Measurements from ENCODE around the gene DAPK2.

DAPK2 gene

DNA sequence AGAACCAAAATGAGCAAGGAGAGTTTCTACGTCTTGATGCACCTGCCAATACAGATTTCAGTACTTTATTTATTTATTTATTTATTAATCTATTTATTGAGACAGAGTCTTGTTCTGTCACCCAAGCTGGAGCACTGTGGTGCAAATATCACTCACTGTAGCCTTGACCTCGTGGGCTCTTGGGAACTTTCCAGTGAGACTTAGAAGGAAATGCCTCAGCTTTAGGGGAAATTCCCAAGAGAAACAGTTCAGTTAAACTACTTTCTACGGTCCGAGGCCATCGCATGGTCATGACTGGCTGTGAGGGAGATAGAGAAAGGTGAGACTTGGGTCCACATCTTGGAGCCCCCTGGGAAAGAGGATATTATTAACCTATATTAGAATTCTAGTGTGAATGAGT lies 165.5 kb downstream of the DAPK2 start:
- DNase-seq (ENCODE audit: low read depth, low spot score): no peak

DNA sequence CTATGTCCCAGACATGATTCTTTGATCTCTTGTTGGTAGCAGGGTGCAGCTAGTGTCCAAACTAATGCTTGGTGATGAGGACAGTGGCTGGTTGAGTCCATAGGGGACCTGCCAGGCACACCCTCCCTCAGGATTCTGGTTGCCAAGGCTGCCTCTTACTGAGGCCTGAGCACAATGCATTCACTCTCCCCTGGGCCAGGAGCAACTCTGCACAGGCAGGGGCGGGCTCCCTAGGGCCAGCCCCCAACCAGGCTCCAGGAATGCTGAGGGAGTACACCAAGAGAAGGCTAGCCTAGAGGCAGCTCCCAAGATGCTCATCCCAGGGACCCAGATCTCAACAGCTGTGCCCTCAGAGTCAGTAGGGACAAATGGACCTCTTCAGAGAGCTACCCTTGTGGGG lies 166.3 kb downstream of the DAPK2 start:
- no peak for DNase-seq (ENCODE audit: low read depth, low spot score)
- no peak overlapping the region for H3K27ac ChIP-seq

More for the DNA sequence above, 165.5 kb downstream of the DAPK2 start:
- H3K27ac ChIP-seq: no peak overlapping the region

DNA sequence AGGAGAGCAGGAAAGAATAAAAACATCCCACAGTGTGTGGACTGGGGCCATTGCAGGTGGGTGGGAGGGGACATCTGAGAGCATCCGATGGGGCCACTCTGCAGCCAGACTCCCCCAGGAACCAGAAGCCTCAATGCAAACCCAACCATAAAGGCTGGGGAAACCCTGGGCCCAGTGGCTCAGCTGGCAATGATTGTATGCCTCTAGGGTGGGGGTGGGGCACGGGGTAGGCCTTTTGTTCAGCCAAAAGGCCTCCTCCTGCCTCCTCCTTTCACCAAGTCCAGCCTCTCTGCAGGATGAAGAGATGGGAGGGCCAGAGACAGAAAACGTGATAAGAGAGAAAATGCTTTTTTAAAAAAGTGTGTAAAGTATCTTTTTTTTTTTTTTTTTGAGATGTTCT lies 167.1 kb downstream of the DAPK2 start:
- DNase-seq (ENCODE audit: low read depth, low spot score): no peak
- H3K27ac ChIP-seq: no peak overlapping the region

DNA sequence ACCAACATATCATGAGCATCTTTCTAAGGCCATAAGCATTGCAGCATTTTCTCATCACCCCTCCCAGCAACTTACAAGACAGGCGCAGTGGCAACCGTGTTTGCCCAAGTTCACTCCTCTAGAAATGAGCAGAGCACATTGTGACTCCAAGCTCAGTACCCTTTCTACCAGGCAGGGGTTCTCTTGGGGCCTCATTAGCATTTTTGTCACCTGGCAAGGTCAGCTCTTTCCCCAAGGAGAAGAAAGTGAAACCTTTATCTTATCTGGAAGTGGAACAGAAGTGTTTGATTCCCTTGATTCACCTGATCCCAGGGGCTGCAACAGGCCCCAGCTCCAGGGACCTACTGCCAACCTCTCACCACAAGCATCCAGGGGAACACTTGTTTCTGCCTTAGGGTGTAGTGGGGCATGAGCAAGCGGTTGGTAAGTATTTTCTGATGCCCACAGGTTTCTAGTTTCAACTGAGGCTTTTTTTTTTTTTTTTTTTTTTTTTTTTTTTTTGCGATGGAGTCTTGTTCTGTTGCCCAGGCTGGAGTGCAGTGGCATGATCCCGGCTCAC lies 168.5 kb downstream of the DAPK2 start:
- no peak for DNase-seq (ENCODE audit: low read depth, low spot score)

DNA sequence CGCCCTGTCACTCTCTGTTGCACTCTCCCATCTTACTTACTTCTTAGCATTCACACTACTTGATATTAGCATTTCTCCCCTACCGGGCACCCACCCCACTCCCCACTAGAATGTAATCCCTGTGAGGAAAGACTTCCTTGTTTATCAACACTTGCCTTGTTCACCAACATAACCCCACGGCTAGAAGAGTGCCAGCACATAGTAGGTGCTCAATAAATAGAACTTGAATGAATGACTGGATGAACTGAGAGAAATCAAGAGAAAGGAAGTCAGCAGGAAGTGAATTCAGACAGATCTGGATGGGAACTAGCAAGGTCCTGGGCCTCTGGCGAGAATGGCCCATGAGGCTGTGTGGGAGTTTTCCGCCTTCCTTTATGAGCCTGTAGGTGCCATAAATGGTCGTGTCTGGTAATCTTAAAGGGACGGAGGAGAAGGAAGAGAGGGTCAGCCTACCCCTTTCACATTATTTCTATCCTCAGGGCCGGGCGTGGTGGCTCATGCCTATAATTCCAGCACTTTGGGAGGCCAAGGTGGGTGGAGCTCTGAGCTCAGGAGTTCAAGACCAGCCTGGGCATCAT lies 170.1 kb downstream of the DAPK2 start:
- no peak overlapping the region for H3K27ac ChIP-seq
- no peak for DNase-seq (ENCODE audit: low read depth, low spot score)

More for the DNA sequence above, 168.5 kb downstream of the DAPK2 start:
- no peak overlapping the region for H3K27ac ChIP-seq

DNA sequence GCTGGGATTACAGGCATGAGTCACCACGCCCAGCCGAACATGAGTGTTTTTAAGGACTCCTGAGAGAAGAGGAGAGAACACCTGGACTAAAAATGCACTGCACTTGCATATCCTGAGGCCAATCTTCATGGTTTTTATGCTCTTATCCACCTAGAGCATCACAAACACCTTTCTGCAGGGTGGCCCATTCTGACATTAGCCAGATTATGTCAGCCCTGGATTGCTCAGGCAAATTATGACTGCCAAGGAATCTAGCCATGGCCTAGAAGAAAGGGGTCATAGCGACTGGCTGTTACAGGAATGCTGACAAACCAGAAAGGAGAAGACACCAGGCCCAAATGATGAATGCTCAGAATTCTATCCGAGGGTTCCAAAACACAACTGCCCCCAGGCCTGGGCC lies 171.7 kb downstream of the DAPK2 start:
- no peak for DNase-seq (ENCODE audit: low read depth, low spot score)
- no peak overlapping the region for H3K27ac ChIP-seq

DNA sequence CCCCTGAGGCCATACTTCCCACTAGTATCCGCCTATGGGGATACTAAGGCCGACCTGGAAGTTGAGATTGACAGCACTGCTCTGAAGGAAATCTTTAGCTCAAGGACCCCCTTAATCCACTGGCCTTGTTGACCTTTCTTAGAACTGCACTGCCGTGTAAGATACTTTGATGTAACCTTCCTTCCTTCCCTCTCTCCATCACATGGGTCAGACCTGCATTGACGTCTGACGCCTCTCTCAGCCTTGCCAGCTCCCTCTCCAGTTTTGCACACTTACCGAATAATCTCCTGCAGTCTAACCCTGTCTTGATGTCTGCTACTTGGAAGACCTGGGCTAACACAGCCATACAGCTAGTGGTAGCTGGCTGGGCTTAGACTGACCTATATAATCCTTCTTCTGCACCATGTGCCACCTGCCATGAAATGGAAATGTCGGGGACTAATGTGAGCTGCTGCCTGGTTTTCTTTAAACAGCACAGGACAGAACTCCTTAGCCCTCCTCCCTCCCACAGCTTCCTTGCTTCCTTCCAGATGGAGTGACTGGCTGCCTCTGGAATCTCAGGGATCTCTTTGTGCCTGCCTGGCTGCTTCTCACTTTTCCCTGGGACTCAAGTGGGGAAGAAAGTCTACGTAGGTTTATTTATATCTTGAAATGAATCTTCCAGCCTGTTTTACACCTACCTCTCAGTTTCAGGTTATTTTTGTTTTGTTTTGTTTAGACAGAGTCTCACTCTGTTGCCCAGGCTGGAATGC lies 173.3 kb downstream of the DAPK2 start:
- no peak overlapping the region for H3K27ac ChIP-seq
- DNase-seq (ENCODE audit: low read depth, low spot score): no peak

DNA sequence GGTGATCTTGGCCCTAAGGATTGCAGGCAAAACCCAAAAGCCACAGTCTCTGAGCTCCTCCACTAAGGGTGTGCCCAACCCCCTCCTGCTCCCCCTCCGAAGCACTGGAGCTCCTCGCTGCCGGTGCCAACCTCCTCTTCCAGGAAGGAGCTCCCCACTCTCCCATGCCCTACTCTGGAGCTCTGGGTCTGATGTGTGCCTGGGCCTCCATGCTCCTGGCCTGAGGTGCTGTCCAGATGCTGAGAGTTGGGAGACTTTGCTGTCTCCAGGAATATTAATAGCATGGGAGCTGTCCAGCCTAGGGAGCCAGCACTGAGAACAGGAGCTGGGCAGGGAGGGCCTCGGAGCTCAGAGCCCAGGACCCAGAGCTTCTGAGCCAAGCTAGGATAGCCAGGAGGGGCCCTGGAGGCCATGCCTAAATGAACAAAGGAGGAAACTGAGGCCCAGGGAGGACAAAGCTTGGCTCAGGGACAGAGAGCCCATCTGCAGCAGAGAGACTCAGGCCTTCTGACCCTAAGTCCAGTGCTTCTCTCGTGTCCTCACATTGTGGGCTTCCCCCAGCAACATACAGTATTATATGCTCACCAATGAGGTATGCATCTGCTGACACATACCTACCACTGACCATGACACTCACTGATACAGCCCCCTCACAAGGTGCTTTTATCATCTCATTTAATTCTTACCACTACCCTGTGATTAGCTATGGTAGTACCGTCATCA lies 175.6 kb downstream of the DAPK2 start:
- no peak overlapping the region for H3K27ac ChIP-seq
- peak; percentile 14 for DNase-seq (ENCODE audit: low read depth, low spot score)

DNA sequence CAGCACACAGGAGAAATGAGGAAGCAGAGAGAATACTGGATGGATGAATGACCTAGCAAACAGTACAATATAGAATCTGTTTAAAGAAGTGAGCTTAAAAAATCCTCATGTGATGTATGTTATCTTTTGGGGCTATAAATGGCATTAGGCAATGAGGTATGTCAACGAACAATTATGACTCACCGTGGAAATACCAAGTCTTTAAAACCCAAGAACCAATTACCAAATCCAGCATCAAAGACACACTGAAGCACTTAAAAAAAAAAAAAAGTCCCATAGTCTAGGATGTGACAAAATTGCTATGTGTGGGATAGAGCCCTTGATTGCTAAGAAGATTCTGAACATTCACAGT lies 176.3 kb downstream of the DAPK2 start:
- no peak overlapping the region for H3K27ac ChIP-seq
- no peak for DNase-seq (ENCODE audit: low read depth, low spot score)

DNA sequence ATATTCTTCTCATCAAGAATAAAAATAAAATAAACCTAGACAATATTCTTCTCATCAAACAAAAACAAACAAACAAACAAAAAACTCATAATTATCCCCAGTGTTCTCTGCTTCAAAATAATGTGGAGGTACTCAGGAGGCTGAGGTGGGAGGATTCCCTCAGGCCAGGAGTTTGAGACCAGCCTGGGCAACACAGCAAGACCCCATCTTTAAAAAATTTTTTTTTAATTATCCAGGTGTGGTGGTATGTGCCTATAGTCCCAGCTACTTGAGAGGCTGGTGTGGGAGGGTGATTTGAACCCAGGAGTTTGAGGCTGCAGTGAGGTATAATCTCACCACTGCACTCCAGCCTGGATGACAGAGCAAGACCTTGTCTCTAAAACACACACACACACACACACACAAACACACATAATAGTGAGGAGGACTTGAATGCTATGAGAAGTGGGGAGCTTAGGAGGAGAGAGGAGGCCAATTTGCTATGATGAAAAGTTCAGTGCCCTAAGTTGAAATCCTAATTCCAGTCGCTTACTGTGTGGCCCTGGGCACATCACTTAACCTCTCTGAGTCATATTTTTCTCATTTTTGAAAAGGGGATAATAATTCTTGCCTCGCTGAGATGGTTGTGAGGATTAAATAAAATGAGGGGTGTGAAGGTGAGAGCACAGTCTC lies 176.8 kb downstream of the DAPK2 start:
- no peak overlapping the region for H3K27ac ChIP-seq
- DNase-seq (ENCODE audit: low read depth, low spot score): no peak

DNA sequence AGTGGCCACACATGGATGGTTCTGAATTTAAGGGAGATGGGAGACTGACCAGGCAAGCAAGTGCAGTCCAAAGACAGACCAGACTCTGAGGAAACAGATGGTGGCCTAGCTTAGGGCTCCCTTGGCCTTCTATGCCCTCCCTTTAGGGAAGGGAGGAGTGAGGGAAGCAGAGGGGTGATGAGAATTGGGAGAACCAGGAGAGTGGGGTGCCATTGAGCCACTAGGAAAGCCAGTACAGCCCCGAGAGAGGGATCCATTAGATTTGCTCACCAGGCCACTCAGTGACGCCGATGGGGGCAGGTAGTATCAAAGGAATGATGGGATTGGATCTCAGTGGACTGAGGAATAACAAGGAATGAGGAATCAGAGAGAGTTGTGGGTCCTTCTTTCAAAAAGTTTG lies 182.1 kb downstream of the DAPK2 start:
- DNase-seq (ENCODE audit: low read depth, low spot score): no peak
- no peak overlapping the region for H3K27ac ChIP-seq

DNA sequence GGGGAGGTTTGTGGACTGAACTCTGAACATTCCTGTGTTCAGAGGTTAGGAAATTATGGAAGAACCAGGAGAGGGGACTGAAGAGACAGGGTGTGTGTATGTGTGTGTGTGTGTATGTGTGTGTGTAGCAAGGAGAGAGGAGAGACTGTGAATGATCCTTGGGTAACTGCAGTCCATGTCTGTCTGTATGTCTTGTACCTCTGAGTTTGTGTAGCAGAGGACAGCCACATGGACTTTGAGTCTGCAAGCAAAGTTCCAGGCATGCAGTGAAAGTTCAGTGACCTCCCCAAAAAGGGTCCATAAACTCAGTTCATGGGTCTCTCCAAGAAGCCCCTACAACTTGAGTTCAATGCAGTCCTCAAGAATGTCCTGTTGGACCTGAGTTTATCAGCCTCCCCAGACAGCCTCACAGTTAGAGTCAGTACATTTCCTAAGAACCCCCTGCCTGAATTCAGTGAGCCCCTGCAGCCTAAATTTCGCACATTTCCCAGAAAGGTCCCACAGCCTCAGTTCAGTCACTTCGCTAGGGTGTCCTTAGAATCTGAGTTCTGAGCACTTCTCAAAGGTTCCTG lies 184.3 kb downstream of the DAPK2 start:
- H3K27ac ChIP-seq: no peak overlapping the region
- DNase-seq (ENCODE audit: low read depth, low spot score): no peak

DNA sequence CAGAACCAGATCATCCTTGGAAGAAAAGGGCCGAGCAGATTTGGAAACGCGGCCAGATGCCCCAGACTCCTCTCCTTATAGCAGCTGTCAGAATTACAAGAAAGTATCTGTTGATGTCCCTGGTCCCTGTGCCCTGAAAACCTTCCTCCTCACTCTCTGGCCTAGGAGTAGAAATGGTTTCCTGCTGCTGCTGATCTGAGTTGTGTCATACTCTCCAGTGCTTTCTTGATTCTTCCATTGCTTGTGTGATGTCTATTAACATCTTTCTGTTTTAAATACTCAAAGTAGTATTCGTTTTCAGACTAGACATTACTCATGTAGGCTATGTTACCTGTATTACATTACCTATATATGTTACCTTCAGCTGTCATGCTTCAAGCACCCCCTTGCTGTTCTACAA lies 185.7 kb downstream of the DAPK2 start:
- no peak overlapping the region for H3K27ac ChIP-seq
- DNase-seq (ENCODE audit: low read depth, low spot score): no peak

DNA sequence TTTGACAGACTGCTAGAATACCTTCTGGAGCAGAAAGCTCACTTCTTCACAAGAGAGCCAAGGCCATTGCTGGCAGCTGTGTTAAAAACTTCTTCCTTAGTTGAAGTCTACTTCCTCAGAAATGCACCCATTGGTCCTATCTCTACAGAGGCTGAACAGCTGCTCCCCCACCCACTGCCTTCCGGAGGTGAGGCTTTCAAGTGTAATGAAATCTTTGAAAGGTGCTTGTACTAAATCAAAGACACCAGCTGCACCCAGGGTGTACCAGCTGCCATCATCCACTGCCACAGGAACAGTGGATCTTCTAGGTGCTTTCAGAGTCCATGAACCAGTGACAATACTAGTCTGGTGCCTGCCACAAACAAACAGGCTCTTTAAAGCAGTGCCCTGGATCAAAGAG lies 186.1 kb downstream of the DAPK2 start:
- no peak for DNase-seq (ENCODE audit: low read depth, low spot score)
- no peak overlapping the region for H3K27ac ChIP-seq

DNA sequence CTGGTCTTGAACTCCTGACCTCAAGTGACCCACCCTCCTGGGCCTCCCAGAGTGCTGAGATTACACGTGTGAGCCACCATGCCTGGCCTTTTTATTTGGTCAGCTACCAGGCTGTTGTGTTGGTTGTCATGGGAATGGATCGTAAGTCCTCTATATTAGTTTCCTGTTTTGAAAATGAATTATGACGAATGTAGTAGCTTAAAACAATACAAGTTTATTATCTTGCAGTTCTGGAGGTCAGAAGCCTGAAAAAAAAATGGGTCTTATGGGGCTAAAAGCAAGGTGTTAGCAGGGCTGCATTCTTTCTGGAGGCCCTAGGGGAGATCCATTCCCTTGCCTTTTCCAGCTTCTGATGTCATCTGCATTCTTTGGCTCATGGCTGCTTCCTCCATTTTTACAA lies 187.4 kb downstream of the DAPK2 start:
- no peak overlapping the region for H3K27ac ChIP-seq
- no peak for DNase-seq (ENCODE audit: low read depth, low spot score)

DNA sequence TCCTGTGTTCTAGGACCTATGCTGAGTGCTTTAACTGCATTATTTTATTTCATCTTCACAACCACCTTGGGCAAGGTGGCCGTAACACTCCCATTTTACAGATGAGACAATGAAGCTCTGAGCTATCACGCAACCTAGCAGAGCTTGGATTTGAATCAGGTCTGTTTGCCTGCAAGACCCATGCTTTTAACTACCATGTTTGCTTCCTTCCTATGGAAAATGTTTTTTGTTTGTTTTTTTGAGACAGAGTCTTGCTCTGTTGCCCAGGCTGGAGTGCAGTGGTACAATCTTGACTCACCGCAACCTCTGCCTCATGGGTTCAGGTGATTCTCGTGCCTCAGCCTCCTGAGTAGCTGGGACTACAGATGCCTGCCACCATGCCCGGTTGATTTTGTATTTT lies 187.8 kb downstream of the DAPK2 start:
- H3K27ac ChIP-seq: no peak overlapping the region
- DNase-seq (ENCODE audit: low read depth, low spot score): no peak

DNA sequence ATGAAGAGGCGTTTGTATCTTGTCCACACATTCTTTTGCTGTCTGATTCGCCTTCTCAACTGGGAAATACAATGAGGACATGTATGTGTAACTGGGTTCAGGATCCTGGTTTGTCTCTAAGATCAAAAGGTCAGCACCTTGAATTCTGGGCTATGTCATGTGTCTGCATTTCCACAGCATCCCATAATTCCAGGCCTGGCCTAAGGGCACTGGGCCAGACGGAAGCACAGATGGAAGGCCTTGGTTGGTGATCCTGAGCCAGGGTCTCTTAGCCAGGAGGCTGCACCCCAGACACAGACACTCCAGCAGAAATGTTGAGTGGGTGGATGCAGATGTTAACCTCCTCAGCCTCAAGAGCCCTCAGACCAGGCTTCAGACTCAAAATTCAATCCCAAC lies 188.8 kb downstream of the DAPK2 start:
- H3K27ac ChIP-seq: no peak overlapping the region
- no peak for DNase-seq (ENCODE audit: low read depth, low spot score)
